HG02884 (cell line): ENCODE data around the gene C1orf52.

Experiments
- ATAC-seq: cut with Tn5 transposase; IDR thresholded peaks from one replicate; pipeline ENCODE4 v1.9.1; 2021; ENCODE audit warnings: mild to moderate bottlenecking, moderate library complexity; ENCODE audit not compliant: unreplicated experiment

Gene C1orf52

GRCh38 chr1:85259118-85259911 lies at the start of gene C1orf52:
Gene C1orf52 (minus strand): TSS chr1:85259662. CDS start chr1:85259633, 29 bp downstream.
- peak; percentile 96 for ATAC-seq

DNA sequence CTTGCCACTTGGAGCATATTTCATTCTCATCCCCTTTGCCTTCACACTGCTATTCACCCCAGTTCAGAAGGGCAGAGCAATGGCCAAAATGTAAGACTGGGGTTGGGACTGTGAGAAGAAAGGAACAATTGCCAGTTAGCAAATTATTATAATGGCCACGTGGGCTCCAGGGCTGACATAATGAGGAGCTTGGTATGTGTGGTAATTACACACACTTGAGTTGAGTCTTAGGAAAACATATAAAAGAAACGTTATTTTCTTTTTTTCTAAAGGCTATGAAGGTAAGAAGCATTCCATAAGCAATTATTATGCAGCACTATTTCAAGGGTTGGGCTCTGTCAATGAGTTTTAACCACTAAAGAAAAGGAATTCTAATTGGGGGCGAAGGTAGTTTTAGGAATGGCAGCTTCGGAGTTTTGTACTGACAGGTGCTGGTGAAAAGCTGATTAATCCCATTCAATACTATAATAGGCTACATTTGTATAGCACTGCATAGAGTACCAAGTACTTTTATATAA lies 49.4 kb upstream of the C1orf52 start:
- ATAC-seq, result no peak

GRCh38 chr1:85307987-85308832 lies 48.7 kb upstream of the C1orf52 start:
- ATAC-seq, result peak; percentile 90

DNA sequence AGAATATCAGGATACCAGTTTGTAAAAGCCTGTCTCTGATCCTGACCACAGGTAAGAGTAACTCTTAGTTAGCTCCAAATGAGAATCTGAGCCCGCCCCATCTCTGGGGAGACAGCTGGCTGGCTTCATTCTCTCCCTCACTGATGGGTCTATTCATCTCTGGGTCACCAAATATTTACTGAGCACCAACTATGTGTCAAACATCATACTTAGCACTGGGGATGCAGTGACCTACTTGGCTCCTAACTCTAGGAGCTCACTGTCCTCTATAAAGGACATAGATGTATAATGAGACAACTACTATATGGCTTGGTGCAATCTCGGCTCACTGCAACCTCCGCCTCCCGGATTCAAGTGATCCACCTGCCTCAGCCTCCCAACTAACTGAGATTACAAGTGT lies 46.8 kb upstream of the C1orf52 start:
- no peak for ATAC-seq

DNA sequence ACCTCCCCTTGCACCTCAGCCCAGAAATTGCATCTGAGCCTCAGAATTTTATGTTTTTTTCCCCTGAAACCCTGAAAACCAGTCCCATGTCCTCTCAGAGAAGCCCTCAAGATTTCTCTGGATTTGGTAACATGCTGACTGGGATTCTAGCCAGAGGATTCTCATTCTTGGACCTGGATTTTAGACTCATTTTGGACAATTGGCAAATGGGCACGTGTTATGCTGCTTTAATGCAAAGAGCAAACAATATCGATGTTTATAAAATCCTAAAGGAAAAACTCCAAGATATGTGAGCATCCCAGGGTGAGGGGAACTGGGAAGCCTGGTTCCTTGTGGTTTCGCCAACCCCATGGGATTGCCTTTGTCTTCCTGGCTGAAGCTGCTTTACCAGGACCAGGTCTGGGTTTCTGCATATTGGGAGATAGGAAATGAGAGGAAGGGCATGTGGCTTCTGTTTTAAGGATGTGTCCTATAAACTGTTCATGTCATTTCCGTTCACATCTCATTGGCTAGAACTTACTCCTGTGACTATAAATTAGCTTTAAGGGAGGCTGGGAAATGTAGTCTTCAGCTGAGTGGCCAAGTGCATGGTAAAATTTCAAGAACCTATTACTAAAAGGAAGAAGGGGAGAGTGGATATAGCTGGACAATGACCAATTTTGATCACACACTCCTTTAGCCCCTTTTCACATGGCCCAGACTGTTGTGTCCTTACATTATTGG lies 44.1 kb upstream of the C1orf52 start:
- ATAC-seq, result no peak

- ATAC-seq, result no peak
Measured at GRCh38 chr1:85300140-85300539, 40.7 kb upstream of the C1orf52 start.

DNA sequence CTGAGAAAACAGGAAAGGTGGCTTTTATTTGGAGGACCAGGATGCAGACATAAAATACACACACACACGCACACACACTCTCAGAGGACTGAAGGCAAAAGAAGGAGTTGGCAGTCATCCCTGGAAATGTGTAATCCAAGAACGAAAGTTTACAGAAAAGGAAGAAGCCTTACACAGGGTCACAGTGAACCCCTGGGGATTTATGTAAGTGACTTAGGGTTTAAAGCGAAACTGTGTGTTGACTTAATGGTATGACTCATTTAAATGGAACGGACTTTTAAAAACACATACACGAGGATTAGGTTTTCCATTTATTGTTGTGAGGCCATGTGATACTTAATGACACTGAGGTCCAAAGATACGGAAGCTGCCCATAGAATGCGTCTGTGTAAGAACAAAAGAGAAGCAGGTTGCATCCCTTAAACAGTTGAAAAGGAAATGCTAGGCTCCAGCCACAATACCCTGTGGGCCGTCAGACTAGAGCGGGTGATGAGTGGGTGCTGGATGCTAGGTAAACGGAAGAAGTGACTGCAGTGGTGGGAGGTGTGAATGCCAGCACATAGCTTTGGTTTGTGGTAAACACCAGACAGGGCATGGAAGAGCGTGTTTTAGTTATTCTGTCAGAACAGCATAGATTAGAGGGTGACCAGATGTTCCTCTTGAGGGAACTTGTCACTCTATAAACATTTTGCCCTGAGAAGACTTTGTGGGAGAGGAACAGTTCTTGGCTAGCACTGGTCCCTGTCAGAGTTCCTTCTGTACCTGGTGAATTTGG lies 38.6 kb upstream of the C1orf52 start:
- ATAC-seq, result peak; percentile 89

- no peak for ATAC-seq
Measured at GRCh38 chr1:85297538-85297854, 38.0 kb upstream of the C1orf52 start.

GRCh38 chr1:85296980-85297379 lies 37.5 kb upstream of the C1orf52 start:
- ATAC-seq, result no peak

GRCh38 chr1:85295654-85296053 lies 36.2 kb upstream of the C1orf52 start:
- no peak for ATAC-seq

GRCh38 chr1:85295006-85295431 lies 35.6 kb upstream of the C1orf52 start:
- ATAC-seq, result no peak

DNA sequence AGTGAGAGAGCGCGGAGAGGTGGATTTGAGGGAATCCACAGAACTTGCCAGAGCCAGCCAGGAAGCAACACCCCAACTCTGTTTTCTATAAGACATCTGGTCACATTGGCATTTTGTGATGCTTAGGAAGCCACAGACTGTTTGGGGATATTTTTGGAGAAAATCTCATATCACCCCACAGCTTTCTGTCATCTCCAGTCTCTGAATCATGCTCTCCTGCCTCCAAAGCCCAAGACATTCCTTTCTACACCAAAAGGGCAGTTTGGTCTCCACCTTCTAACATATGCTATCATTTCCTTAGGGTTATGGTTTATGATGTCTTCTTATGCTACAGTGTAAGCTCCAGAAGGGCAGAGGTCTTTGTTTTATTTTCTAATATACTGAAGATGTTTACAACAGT lies 31.4 kb upstream of the C1orf52 start:
- no peak for ATAC-seq

GRCh38 chr1:85289848-85290335 lies 30.4 kb upstream of the C1orf52 start:
- peak; percentile 85 for ATAC-seq

DNA sequence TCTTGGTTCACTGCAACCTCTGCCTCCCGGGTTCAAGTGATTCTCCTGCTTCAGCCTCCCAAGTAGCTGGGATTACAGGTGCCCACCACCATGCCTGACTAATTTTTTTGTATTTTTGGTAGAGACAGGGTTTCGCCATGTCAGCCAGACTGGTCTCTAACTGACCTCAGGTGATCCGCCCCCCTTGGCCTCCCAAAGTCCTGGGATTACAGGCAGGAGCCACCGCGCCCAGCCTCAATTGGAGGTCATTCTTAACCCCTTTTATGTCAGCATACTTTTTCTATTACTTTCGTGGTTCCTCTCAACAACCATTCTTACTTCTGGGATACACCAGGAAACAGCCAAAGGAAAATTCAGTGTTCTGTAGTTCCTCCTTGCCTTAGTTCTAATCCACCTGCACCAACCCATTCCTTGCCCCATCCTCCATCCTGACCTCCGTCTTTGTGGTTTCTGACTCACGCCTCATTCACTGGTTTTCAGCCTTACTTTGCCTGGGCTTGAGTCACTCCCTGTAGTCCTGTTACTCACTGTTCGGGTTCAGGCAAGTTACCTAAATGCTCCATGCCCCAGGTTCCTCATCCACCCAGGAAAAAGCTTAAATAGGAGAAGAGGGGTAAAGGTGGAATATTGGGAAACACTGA lies 29.9 kb upstream of the C1orf52 start:
- ATAC-seq, result peak; percentile 15

DNA sequence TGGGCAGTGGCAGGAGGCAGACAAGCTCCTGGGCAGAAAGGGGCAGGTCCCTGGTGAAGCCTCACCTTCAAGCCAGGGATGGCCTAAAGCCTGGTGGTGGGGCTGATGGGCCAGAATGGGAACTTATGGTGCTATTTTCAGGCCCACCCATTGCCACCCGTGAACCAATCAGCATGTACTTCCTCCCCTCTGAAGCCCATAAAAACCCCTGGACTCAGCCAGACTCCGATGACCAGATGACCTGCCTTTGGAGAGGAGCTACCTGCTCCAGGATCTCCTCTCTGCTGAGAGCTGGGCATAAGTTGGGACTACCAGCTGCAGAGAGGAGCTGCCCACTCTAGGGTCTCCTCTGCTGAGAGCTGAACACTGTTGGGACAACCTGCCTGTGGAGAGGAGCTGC lies 24.7 kb upstream of the C1orf52 start:
- no peak for ATAC-seq

DNA sequence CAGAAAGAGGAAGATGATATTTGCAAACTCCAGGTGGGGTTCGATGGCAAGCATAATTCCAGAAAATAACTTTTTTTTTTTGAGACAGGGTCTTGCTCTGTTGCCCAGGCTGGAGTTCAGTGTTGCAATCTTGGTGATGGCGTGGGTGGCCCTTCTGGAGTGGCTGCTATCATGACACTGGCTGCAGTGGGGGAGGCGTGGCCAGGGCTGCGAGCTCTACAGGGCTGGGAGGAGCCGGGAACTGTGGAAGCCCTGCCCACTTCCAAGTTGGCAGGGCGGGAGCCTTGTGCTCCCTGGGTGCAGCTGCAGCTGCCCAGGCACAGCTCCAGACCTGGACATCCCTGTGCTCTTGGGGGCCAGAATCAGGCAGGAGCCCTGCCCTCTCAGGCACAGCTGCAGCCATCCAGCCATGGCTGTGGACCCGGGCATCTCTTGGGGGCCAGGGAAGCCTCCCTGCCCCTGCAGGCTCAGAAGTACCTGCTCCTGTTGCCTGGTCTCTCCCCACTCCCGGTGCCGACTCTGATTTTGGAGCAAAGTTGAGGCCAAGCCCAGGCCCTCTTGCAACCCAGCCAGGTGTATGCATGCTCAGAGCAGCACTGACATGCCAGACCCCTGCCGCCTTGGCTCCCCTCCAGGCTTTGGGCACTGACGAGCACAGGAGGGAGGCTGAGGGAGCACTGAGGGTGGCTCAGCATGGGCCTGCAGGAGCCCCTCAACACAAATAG lies 24.2 kb upstream of the C1orf52 start:
- ATAC-seq, result no peak

GRCh38 chr1:85282424-85282823 lies 23.0 kb upstream of the C1orf52 start:
- ATAC-seq, result no peak

- ATAC-seq, result no peak
Measured at GRCh38 chr1:85280636-85281035, 21.2 kb upstream of the C1orf52 start.

DNA sequence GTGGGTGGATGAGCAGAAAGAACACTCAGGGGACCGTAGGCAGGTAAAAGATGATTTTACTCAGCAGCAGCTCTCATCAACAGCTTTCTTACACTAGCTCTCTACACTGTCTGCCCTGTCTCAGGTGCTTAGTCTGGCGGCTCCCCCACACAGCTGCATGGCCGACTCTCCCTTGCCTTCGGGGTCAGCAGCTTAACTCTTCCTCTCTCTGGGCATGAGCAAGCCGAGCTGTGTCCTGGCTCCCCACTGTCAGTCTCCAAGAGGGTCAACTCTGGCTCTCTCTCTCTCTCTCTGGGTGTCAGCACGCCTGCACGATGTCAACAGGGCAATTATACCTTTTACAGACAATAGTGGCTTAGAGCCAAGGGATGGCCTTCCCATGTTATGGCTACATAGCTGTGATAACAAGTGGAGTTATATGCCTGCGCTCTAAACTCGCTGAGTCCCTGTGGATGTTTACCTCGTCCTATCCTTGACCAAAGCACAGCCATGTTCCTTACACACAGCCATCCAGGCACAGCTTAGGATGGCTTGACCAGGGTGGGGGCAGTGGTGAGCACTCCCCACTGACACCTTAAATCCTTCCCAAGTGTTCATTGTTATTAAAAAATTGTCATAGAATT lies 20.1 kb upstream of the C1orf52 start:
- ATAC-seq, result no peak
